ENCODE results near the gene BTBD8.

BTBD8 gene

GRCh38 chr1:92094090-92094489 lies 13.9 kb downstream of the BTBD8 start:
- DNase-seq (ENCODE audit: low read depth) = no peak

- DNase-seq (ENCODE audit: low read depth) = no peak
These were observed 14.4 kb downstream of the BTBD8 start for GRCh38 chr1:92094595-92094994.

GRCh38 chr1:92095874-92096273 lies 15.7 kb downstream of the BTBD8 start:
- DNase-seq (ENCODE audit: low read depth) = no peak

GRCh38 chr1:92096317-92096716 lies 16.2 kb downstream of the BTBD8 start:
- DNase-seq (ENCODE audit: low read depth) = no peak

GRCh38 chr1:92105546-92106081 lies 25.5 kb downstream of the BTBD8 start:
- no peak for DNase-seq (ENCODE audit: low read depth)

GRCh38 chr1:92108631-92109030 lies 28.5 kb downstream of the BTBD8 start:
- no peak for DNase-seq (ENCODE audit: low read depth)

- no peak for DNase-seq (ENCODE audit: low read depth)
These were observed 37.4 kb downstream of the BTBD8 start for GRCh38 chr1:92117526-92117925.

GRCh38 chr1:92118826-92119225 lies 38.7 kb downstream of the BTBD8 start:
- peak; percentile 19 for DNase-seq (ENCODE audit: low read depth)

- DNase-seq (ENCODE audit: low read depth) = no peak
These were observed 43.7 kb downstream of the BTBD8 start for GRCh38 chr1:92123868-92124267.

GRCh38 chr1:92125204-92125603 lies 45.1 kb downstream of the BTBD8 start:
- DNase-seq (ENCODE audit: low read depth) = no peak

GRCh38 chr1:92126088-92126487 lies 45.9 kb downstream of the BTBD8 start:
- DNase-seq (ENCODE audit: low read depth) = no peak

GRCh38 chr1:92134331-92134730 lies 54.2 kb downstream of the BTBD8 start:
- DNase-seq (ENCODE audit: low read depth) = no peak

GRCh38 chr1:92136341-92136740 lies 56.2 kb downstream of the BTBD8 start:
- DNase-seq (ENCODE audit: low read depth) = no peak

GRCh38 chr1:92154934-92155333 lies 74.8 kb downstream of the BTBD8 start:
- DNase-seq (ENCODE audit: low read depth) = no peak

GRCh38 chr1:92159593-92159992 lies 79.4 kb downstream of the BTBD8 start:
- no peak for DNase-seq (ENCODE audit: low read depth)

- no peak for DNase-seq (ENCODE audit: low read depth)
These were observed 85.2 kb downstream of the BTBD8 start for GRCh38 chr1:92165389-92165788.

- DNase-seq (ENCODE audit: low read depth) = no peak
These were observed 87.0 kb downstream of the BTBD8 start for GRCh38 chr1:92167151-92167550.

GRCh38 chr1:92168657-92169056 lies 88.5 kb downstream of the BTBD8 start:
- DNase-seq (ENCODE audit: low read depth) = no peak

- no peak for DNase-seq (ENCODE audit: low read depth)
These were observed 89.3 kb downstream of the BTBD8 start for GRCh38 chr1:92169214-92170005.

- peak; percentile 56 for DNase-seq (ENCODE audit: low read depth)
These were observed 104.5 kb downstream of the BTBD8 start for GRCh38 chr1:92184632-92185031.

- peak; percentile 46 for DNase-seq (ENCODE audit: low read depth)
These were observed 105.9 kb downstream of the BTBD8 start for GRCh38 chr1:92186081-92186480.

GRCh38 chr1:92188436-92189255 lies 108.5 kb downstream of the BTBD8 start:
- DNase-seq (ENCODE audit: low read depth) = no peak

GRCh38 chr1:92191726-92192125 lies 111.6 kb downstream of the BTBD8 start:
- DNase-seq (ENCODE audit: low read depth) = no peak
